Testis (tissue), 2 donors: ENCODE data around the gene MED9.

Source experiments
- POLR2A ChIP-seq: fragments of 450-650 bp; IDR thresholded peaks from one replicate; pipeline ENCODE4 v1.6.1; 2017; ENCODE audit warnings: antibody characterized with exemption, mild to moderate bottlenecking, moderate library complexity
- TF ChIP-seq, protein P1 (sequence below), 3 experiments: fragments of 450-650 bp in 2 of 3; fragments of 200-600 bp in 1 of 3; sonication (generic) in 1 of 3; IDR thresholded peaks; one replicate each; pipeline ENCODE4 v1.5.1; 2016 to 2019; ENCODE audit warnings: antibody characterized with exemption in 3 of 3, mild to moderate bottlenecking in 2 of 3, moderate library complexity in 1 of 3

GRCh38 chr17:17502741-17503565, 26.2 kb downstream of the MED9 start:
- TF ChIP-seq POLR2A = no peak
- TF ChIP-seq, protein P1, sequence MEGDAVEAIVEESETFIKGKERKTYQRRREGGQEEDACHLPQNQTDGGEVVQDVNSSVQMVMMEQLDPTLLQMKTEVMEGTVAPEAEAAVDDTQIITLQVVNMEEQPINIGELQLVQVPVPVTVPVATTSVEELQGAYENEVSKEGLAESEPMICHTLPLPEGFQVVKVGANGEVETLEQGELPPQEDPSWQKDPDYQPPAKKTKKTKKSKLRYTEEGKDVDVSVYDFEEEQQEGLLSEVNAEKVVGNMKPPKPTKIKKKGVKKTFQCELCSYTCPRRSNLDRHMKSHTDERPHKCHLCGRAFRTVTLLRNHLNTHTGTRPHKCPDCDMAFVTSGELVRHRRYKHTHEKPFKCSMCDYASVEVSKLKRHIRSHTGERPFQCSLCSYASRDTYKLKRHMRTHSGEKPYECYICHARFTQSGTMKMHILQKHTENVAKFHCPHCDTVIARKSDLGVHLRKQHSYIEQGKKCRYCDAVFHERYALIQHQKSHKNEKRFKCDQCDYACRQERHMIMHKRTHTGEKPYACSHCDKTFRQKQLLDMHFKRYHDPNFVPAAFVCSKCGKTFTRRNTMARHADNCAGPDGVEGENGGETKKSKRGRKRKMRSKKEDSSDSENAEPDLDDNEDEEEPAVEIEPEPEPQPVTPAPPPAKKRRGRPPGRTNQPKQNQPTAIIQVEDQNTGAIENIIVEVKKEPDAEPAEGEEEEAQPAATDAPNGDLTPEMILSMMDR (IDR thresholded peaks at IDR 0.05) = no peak
